ENCODE results near the gene PLXNB2. TPM values are rescaled to one million over a fixed set of nuclear protein-coding genes. Genes with fewer than 3 reads are reported as not detected.

PLXNB2 gene
- polyA plus RNA-seq, 1 donor = 109 TPM

GRCh38 chr22:50225200-50225969 is 82.1 kb downstream of the PLXNB2 start:
- no peak for DNase-seq

Other genes starting within 250 kb of the PLXNB2 start
- not detected for gene TTLL8, start 249.3 kb downstream of the PLXNB2 start, polyA plus RNA-seq (ENCODE audit: insufficient read length)
- gene MLC1, start 222.2 kb downstream of the PLXNB2 start, polyA plus RNA-seq (ENCODE audit: insufficient read length) = 1.3 TPM
- gene MOV10L1, start 217.6 kb downstream of the PLXNB2 start, polyA plus RNA-seq (ENCODE audit: insufficient read length) = 0.58 TPM
- 0.14 TPM for gene PANX2, start 136.9 kb downstream of the PLXNB2 start, polyA plus RNA-seq (ENCODE audit: insufficient read length)
- gene TRABD, start 121.7 kb downstream of the PLXNB2 start, polyA plus RNA-seq (ENCODE audit: insufficient read length) = 23.3 TPM
- gene SELENOO, start 106.6 kb downstream of the PLXNB2 start, polyA plus RNA-seq (ENCODE audit: insufficient read length) = 17.8 TPM
- 33.5 TPM for gene TUBGCP6, start 62.6 kb downstream of the PLXNB2 start, polyA plus RNA-seq (ENCODE audit: insufficient read length)
- gene HDAC10, start 56.4 kb downstream of the PLXNB2 start, polyA plus RNA-seq (ENCODE audit: insufficient read length) = 20.5 TPM
- 29.1 TPM for gene MAPK12, start 46.0 kb downstream of the PLXNB2 start, polyA plus RNA-seq (ENCODE audit: insufficient read length)
- gene MAPK11, start 37.3 kb downstream of the PLXNB2 start, polyA plus RNA-seq (ENCODE audit: insufficient read length) = 7.4 TPM
- gene DENND6B, start 19.4 kb upstream of the PLXNB2 start, polyA plus RNA-seq (ENCODE audit: insufficient read length) = 5.5 TPM
- gene PPP6R2, start 35.7 kb upstream of the PLXNB2 start, polyA plus RNA-seq (ENCODE audit: insufficient read length) = 34.3 TPM
- 53.0 TPM for gene SBF1, start 167.4 kb upstream of the PLXNB2 start, polyA plus RNA-seq (ENCODE audit: insufficient read length)
- 0.26 TPM for gene ADM2, start 173.9 kb upstream of the PLXNB2 start, polyA plus RNA-seq (ENCODE audit: insufficient read length)
- gene MIOX, start 179.2 kb upstream of the PLXNB2 start, polyA plus RNA-seq (ENCODE audit: insufficient read length) = not detected
- gene LMF2, start 200.1 kb upstream of the PLXNB2 start, polyA plus RNA-seq (ENCODE audit: insufficient read length) = 42.2 TPM
- gene NCAPH2, start 200.6 kb upstream of the PLXNB2 start, polyA plus RNA-seq (ENCODE audit: insufficient read length) = 36.3 TPM
- 6.1 TPM for gene SCO2, start 218.0 kb upstream of the PLXNB2 start, polyA plus RNA-seq (ENCODE audit: insufficient read length)
- 6.7 TPM for gene TYMP, start 222.4 kb upstream of the PLXNB2 start, polyA plus RNA-seq (ENCODE audit: insufficient read length)
- gene KLHDC7B, start 238.3 kb upstream of the PLXNB2 start, polyA plus RNA-seq (ENCODE audit: insufficient read length) = not detected

Data from hindlimb muscle (tissue), 1 donor.